ENCODE results near the gene CATSPER3.

CATSPER3 gene

GRCh38 chr5:135030123-135030955 lies 62.6 kb downstream of the CATSPER3 start:
- no peak for DNase-seq (ENCODE audit: low read depth)

GRCh38 chr5:135030956-135031812 lies 63.5 kb downstream of the CATSPER3 start:
- DNase-seq (ENCODE audit: low read depth) = peak; percentile 9

- DNase-seq (ENCODE audit: low read depth) = peak; percentile 12
These were observed 64.3 kb downstream of the CATSPER3 start for GRCh38 chr5:135031813-135032694.

- peak; percentile 1 for DNase-seq (ENCODE audit: low read depth)
These were observed 64.9 kb downstream of the CATSPER3 start for GRCh38 chr5:135032695-135032998.

GRCh38 chr5:135032999-135033861 lies 65.5 kb downstream of the CATSPER3 start:
- peak; percentile 30 for DNase-seq (ENCODE audit: low read depth)

- DNase-seq (ENCODE audit: low read depth) = peak; percentile 1
These were observed 66.2 kb downstream of the CATSPER3 start, which contains the start of gene PITX1 for GRCh38 chr5:135033901-135034235. PITX1 (minus strand) TSS chr5:135034228; CDS start chr5:135033881, 347 bp downstream.

GRCh38 chr5:135034236-135034962 lies 66.7 kb downstream of the CATSPER3 start:
- no peak for DNase-seq (ENCODE audit: low read depth)

GRCh38 chr5:135034963-135035677 lies 67.4 kb downstream of the CATSPER3 start:
- DNase-seq (ENCODE audit: low read depth) = no peak

GRCh38 chr5:135035678-135036030 lies 67.9 kb downstream of the CATSPER3 start:
- no peak for DNase-seq (ENCODE audit: low read depth)

- no peak for DNase-seq (ENCODE audit: low read depth)
These were observed 68.7 kb downstream of the CATSPER3 start for GRCh38 chr5:135036405-135036804.

GRCh38 chr5:135037519-135038204 lies 70.0 kb downstream of the CATSPER3 start:
- no peak for DNase-seq (ENCODE audit: low read depth)

- DNase-seq (ENCODE audit: low read depth) = no peak
These were observed 70.6 kb downstream of the CATSPER3 start for GRCh38 chr5:135038205-135038812.

- no peak for DNase-seq (ENCODE audit: low read depth)
These were observed 71.1 kb downstream of the CATSPER3 start for GRCh38 chr5:135038813-135039270.

- no peak for DNase-seq (ENCODE audit: low read depth)
These were observed 71.7 kb downstream of the CATSPER3 start for GRCh38 chr5:135039271-135040033.

- DNase-seq (ENCODE audit: low read depth) = no peak
These were observed 72.3 kb downstream of the CATSPER3 start for GRCh38 chr5:135040034-135040332.

GRCh38 chr5:135040333-135041144 lies 72.8 kb downstream of the CATSPER3 start:
- no peak for DNase-seq (ENCODE audit: low read depth)

- DNase-seq (ENCODE audit: low read depth) = no peak
These were observed 73.5 kb downstream of the CATSPER3 start for GRCh38 chr5:135041145-135041587.
